Measurements from ENCODE around the gene MYO16.

- no peak for TF ChIP-seq CTCF (IDR thresholded peaks at IDR 0.05)
- TF ChIP-seq POLR2A (IDR thresholded peaks at IDR 0.05), result no peak
These were observed 524.7 kb downstream of the MYO16 start for GRCh38 chr13:109154146-109154545.
